Measurements from ENCODE around the gene MED9. TPM values are rescaled to one million over a fixed set of nuclear protein-coding genes. Genes with fewer than 3 reads are reported as not detected.

Gene MED9
- total and polyA plus RNA-seq, 4 donors: 6.4 to 12.5 (median 8.8) TPM

- Histone ChIP-seq H3K9me3 (ENCODE audit: control insufficient read depth in 4 of 4, low read length in 3 of 4) (no peaks in the 10 kb centered on the region), H3K27me3 (ENCODE audit: control insufficient read depth in 4 of 4, insufficient read depth in 4 of 4, low read length in 3 of 4) (no peaks in the 10 kb centered on the region)
Observed at GRCh38 chr17:17503566-17504130, 26.8 kb downstream of the MED9 start.

GRCh38 chr17:17504341-17505140 lies 27.7 kb downstream of the MED9 start:
- Histone ChIP-seq H3K36me3 (ENCODE audit: control insufficient read depth in 4 of 4, insufficient read depth in 3 of 4, low read depth in 1 of 4, low read length in 3 of 4) (peaks cover 3 to 14% (median 6%) of the 10 kb centered on the region in 4 donors), H3K9me3 (ENCODE audit: control insufficient read depth in 4 of 4, low read length in 3 of 4) (no peaks in the 10 kb centered on the region), H3K4me3 (ENCODE audit: low read depth in 1 of 3, low read length in 3 of 3) (no peak overlapping the region), H3K27ac (ENCODE audit: low read depth in 1 of 2, low read length in 2 of 2) (no peak overlapping the region), H3K27me3 (ENCODE audit: control insufficient read depth in 4 of 4, insufficient read depth in 4 of 4, low read length in 3 of 4) (no peaks in the 10 kb centered on the region), H3K4me1 (ENCODE audit: control insufficient read depth in 4 of 4, insufficient read depth in 4 of 4, low read length in 3 of 4) (no peaks in the 10 kb centered on the region), H3K9ac (ENCODE audit: low read depth in 1 of 2, low read length in 2 of 2) (no peak overlapping the region)
- TF ChIP-seq JUND (IDR thresholded peaks at IDR 0.05): no peak
- no peak for TF ChIP-seq RAD21 (IDR thresholded peaks at IDR 0.05)
- no peak for TF ChIP-seq NR2F2 (IDR thresholded peaks at IDR 0.05)
- no peak for TF ChIP-seq REST (IDR thresholded peaks at IDR 0.05)
- no peak for TF ChIP-seq ATF3 (IDR thresholded peaks at IDR 0.05)
- TF ChIP-seq TAF1 (conservative IDR thresholded peaks at IDR 0.05): no peak
- no peak for TF ChIP-seq FOXA2 (IDR thresholded peaks at IDR 0.05)
- no peak for TF ChIP-seq HNF4A (conservative IDR thresholded peaks at IDR 0.05)
- no peak for TF ChIP-seq YY1 (IDR thresholded peaks at IDR 0.05)
- TF ChIP-seq RXRA (IDR thresholded peaks at IDR 0.05): no peak
- TF ChIP-seq ZBTB33 (IDR thresholded peaks at IDR 0.05): no peak
- TF ChIP-seq SP1 (IDR thresholded peaks at IDR 0.05): no peak
- no peak for TF ChIP-seq GABPA (IDR thresholded peaks at IDR 0.05 in 1 of 2, conservative IDR thresholded peaks at IDR 0.05 in 1 of 2)
- TF ChIP-seq HNF4G (IDR thresholded peaks at IDR 0.05): no peak
- TF ChIP-seq CTCF (IDR thresholded peaks at IDR 0.05; ENCODE audit: low read depth, low read length, missing input control): no peak
- TF ChIP-seq MAX (IDR thresholded peaks at IDR 0.05): no peak
- 89% methylated on average over 20 of the region's 20 CpGs for WGBS
- DNase-seq (ENCODE audit: low spot score): no peak

More at GRCh38 chr17:17503566-17504130, 26.8 kb downstream of the MED9 start:
- DNase-seq (ENCODE audit: low spot score): no peak
- no peak overlapping the region for H3K4me3 ChIP-seq (ENCODE audit: low read depth in 1 of 3, low read length in 3 of 3)
- WGBS: 80% methylated on average over 7 of the region's 7 CpGs
- no peaks in the 10 kb centered on the region for H3K4me1 ChIP-seq (ENCODE audit: control insufficient read depth in 4 of 4, insufficient read depth in 4 of 4, low read length in 3 of 4)
- TF ChIP-seq SP1 (IDR thresholded peaks at IDR 0.05) (no peak), TAF1 (conservative IDR thresholded peaks at IDR 0.05) (no peak), FOXA1 (IDR thresholded peaks at IDR 0.05) (no peak)
- H3K9ac ChIP-seq (ENCODE audit: low read depth in 1 of 2, low read length in 2 of 2): no peak overlapping the region
- peaks cover 0 to 9% (median 4%) of the 10 kb centered on the region in 4 donors for H3K36me3 ChIP-seq (ENCODE audit: control insufficient read depth in 4 of 4, insufficient read depth in 3 of 4, low read depth in 1 of 4, low read length in 3 of 4)
- no peak overlapping the region for H3K27ac ChIP-seq (ENCODE audit: low read depth in 1 of 2, low read length in 2 of 2)

All from liver (tissue), 9 donors.